ENCODE results near the gene ICA1. TPM values are rescaled to one million over a fixed set of nuclear protein-coding genes. Genes with fewer than 3 reads are reported as not detected.
A peak's percentile ranks its signal among the peaks of the same experiment; 100 is the strongest.

The ICA1 gene
- total and polyA plus RNA-seq, 2 donors (not counting 3 experiments of a cell fraction or from before 2014, with no cell fraction given), result 19.0 to 47.1 TPM

- FAIRE-seq, result no peak
- Histone ChIP-seq H3K27me3 (ENCODE audit: control insufficient read depth in 2 of 2, insufficient read depth in 2 of 2, low read length in 2 of 2) (no peaks in the 10 kb centered on the region), H3K4me1 (ENCODE audit: control insufficient read depth, extremely low read depth, insufficient read depth, low read length) (peaks cover 7% of the 10 kb centered on the region), H3K9me3 (replicated peaks; ENCODE audit: control insufficient read depth, insufficient read depth, low read length) (no peaks in the 10 kb centered on the region), H2AFZ (ENCODE audit: low read depth, low read length) (no peak overlapping the region), H3K79me2 (ENCODE audit: control insufficient read depth, insufficient read depth, low read length) (peaks cover 9% of the 10 kb centered on the region), H3K4me3 (replicated peaks in 1 of 3; ENCODE audit: insufficient read depth in 1 of 3, low read depth in 1 of 3, low read length in 3 of 3) (no peak overlapping the region), H3K4me2 (ENCODE audit: insufficient read depth, low read length) (no peak overlapping the region), H3K9ac (replicated peaks; ENCODE audit: extremely low read depth, insufficient read depth, low read length) (no peak overlapping the region), H3K9me1 (replicated peaks; ENCODE audit: control insufficient read depth, extremely low read depth, insufficient read depth, low read length) (no peaks in the 10 kb centered on the region), H3K27ac (ENCODE audit: insufficient read depth, low read depth, low read length) (no peak overlapping the region), H4K20me1 (replicated peaks; ENCODE audit: control insufficient read depth, extremely low read depth, insufficient read depth, low read length) (no peaks in the 10 kb centered on the region), H3K36me3 (ENCODE audit: control insufficient read depth in 2 of 2, extremely low read depth in 1 of 2, insufficient read depth in 2 of 2, low read length in 2 of 2) (no peaks in the 10 kb centered on the region)
- dilution Hi-C loops (cut with MboI; ENCODE audit: extremely low pct_ligation_motif_present, low sequenced_read_pairs) (no loop called here), intact Hi-C loops (cut with micrococcal nuclease) (no loop called here)
- no peak for DNase-seq (ENCODE audit: low read depth, low spot score)
- no peak for TF ChIP-seq EZH2 (IDR thresholded peaks at IDR 0.05; ENCODE audit: borderline replicate concordance, low read depth, low read length, severe bottlenecking)
- TF ChIP-seq POLR2A (IDR thresholded peaks at IDR 0.05; ENCODE audit: low read depth, low read length), result no peak
- TF ChIP-seq CTCF (IDR thresholded peaks at IDR 0.05; ENCODE audit: extremely low read depth in 1 of 2, insufficient read depth in 1 of 2, low read depth in 1 of 2, low read length in 2 of 2), result no peak
- no peak for TF ChIP-seq JUN (IDR thresholded peaks at IDR 0.05; ENCODE audit: borderline replicate concordance, insufficient read depth, insufficient read length, low read depth)
- CTCF ChIA-PET, result no interaction called here
- BruUV-seq (replicated peaks), result no TSS peak
- POLR2A ChIA-PET, result no interaction called here
Measured at GRCh38 chr7:8258734-8259133, 3.2 kb downstream of the ICA1 start.

- intact Hi-C loops (cut with micrococcal nuclease), result no loop called here
- peaks cover 7% of the 10 kb centered on the region for H3K4me1 ChIP-seq (ENCODE audit: control insufficient read depth, extremely low read depth, insufficient read depth, low read length)
- H3K4me3 ChIP-seq (replicated peaks in 1 of 3; ENCODE audit: insufficient read depth in 1 of 3, low read depth in 1 of 3, low read length in 3 of 3), result no peak overlapping the region
- dilution Hi-C loops (cut with MboI; ENCODE audit: extremely low pct_ligation_motif_present, low sequenced_read_pairs), result no loop called here
- no peaks in the 10 kb centered on the region for H3K27me3 ChIP-seq (ENCODE audit: control insufficient read depth in 2 of 2, insufficient read depth in 2 of 2, low read length in 2 of 2)
- TF ChIP-seq JUN (IDR thresholded peaks at IDR 0.05; ENCODE audit: borderline replicate concordance, insufficient read depth, insufficient read length, low read depth) (peak; percentile 32), EZH2 (IDR thresholded peaks at IDR 0.05; ENCODE audit: borderline replicate concordance, low read depth, low read length, severe bottlenecking) (no peak)
- FAIRE-seq, result no peak
- no TSS peak for BruUV-seq (replicated peaks)
- no peak overlapping the region for H3K9ac ChIP-seq (replicated peaks; ENCODE audit: extremely low read depth, insufficient read depth, low read length)
- no peak for DNase-seq (ENCODE audit: low read depth, low spot score)
- H3K4me2 ChIP-seq (ENCODE audit: insufficient read depth, low read length), result no peak overlapping the region
- H3K36me3 ChIP-seq (ENCODE audit: control insufficient read depth in 2 of 2, extremely low read depth in 1 of 2, insufficient read depth in 2 of 2, low read length in 2 of 2), result no peaks in the 10 kb centered on the region
- no peak overlapping the region for H3K27ac ChIP-seq (ENCODE audit: insufficient read depth, low read depth, low read length)
- H3K79me2 ChIP-seq (ENCODE audit: control insufficient read depth, insufficient read depth, low read length), result peaks cover 9% of the 10 kb centered on the region
- H4K20me1 ChIP-seq (replicated peaks; ENCODE audit: control insufficient read depth, extremely low read depth, insufficient read depth, low read length), result no peaks in the 10 kb centered on the region
- no peaks in the 10 kb centered on the region for H3K9me1 ChIP-seq (replicated peaks; ENCODE audit: control insufficient read depth, extremely low read depth, insufficient read depth, low read length)
- H3K9me3 ChIP-seq (replicated peaks; ENCODE audit: control insufficient read depth, insufficient read depth, low read length), result no peaks in the 10 kb centered on the region
- ChIA-PET POLR2A (no interaction called here), CTCF (no interaction called here)
- no peak overlapping the region for H2AFZ ChIP-seq (ENCODE audit: low read depth, low read length)
Measured at GRCh38 chr7:8258166-8258565, 3.8 kb downstream of the ICA1 start.

Measured in endothelial cell of umbilical vein (primary cell).